A673 (cell line): ENCODE data around the gene CCDC141.

Source experiments
- CTCF ChIP-seq: fragments of 300-800, 200-600 bp; sonication (generic); conservative IDR thresholded peaks from 2 replicates; pipeline ENCODE4 v1.5.1; 2017; ENCODE audit warnings: low read depth, mild to moderate bottlenecking, antibody characterized with exemption, low read length, moderate library complexity, mixed read lengths
- EZH2 ChIP-seq: fragments of 200-600 bp; sonication (generic); IDR thresholded peaks from 2 replicates; pipeline ENCODE4 v1.6.1; 2017; ENCODE audit warnings: borderline replicate concordance, low read depth, mild to moderate bottlenecking, mixed read lengths, antibody characterized with exemption, low read length; ENCODE audit not compliant: poor library complexity, severe bottlenecking

DNA sequence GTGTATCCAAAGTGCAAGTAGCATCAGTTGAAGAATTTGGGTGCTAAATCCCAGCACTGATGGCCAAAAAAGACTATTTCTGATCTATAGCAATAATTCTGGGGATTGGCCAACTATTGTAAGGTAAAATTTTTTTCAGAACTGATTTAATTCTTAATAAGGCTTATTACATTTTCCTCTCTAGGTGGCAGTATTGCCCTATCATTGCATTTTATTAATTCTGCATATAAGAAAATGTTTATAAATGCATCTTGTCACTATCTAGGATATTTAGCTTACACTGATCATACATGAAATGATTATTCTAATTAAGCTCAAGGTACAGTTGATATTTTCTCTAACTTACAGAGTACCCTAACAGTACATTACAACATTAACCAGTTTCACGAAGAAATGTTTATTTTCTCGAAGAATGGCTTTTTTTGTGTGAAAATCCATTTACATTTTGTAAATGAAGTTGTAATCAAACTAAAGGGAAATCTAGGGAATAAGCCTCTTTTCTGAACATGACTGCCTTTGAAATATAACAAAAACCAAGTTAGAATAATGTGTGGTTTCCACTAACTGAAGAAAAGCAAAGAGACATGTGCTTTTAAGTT lies 253.8 kb downstream of the CCDC141 start:
- TF ChIP-seq CTCF = peak; percentile 68
- TF ChIP-seq EZH2 = no peak
